ENCODE results near the gene CACNA1H.

- TF ChIP-seq CTCF (IDR thresholded peaks at IDR 0.05) (no peak), POLR2A (IDR thresholded peaks at IDR 0.05) (no peak)
Measured at GRCh38 chr16:1134776-1135458, 18.0 kb upstream of the CACNA1H start.

All from heart left ventricle (tissue), 13 donors.